ENCODE results near the gene HYAL3. TPM values are rescaled to one million over a fixed set of nuclear protein-coding genes. Genes with fewer than 3 reads are reported as not detected.

The HYAL3 gene
- total RNA-seq, 2 donors from 2014 or later: 2.6 to 3.3 TPM

- H3K27me3 Mint-ChIP-seq (ENCODE audit: insufficient read depth): no peaks in the 10 kb centered on the region
- no peak overlapping the region for H3K9ac ChIP-seq (ENCODE audit: extremely low read depth, low read length, poor library complexity, severe bottlenecking)
- H3K4me3 ChIP-seq (ENCODE audit: low read length): no peak overlapping the region
- H3K9me3 ChIP-seq (ENCODE audit: control insufficient read depth, low read length): no peaks in the 10 kb centered on the region
- TF ChIP-seq, protein P1, sequence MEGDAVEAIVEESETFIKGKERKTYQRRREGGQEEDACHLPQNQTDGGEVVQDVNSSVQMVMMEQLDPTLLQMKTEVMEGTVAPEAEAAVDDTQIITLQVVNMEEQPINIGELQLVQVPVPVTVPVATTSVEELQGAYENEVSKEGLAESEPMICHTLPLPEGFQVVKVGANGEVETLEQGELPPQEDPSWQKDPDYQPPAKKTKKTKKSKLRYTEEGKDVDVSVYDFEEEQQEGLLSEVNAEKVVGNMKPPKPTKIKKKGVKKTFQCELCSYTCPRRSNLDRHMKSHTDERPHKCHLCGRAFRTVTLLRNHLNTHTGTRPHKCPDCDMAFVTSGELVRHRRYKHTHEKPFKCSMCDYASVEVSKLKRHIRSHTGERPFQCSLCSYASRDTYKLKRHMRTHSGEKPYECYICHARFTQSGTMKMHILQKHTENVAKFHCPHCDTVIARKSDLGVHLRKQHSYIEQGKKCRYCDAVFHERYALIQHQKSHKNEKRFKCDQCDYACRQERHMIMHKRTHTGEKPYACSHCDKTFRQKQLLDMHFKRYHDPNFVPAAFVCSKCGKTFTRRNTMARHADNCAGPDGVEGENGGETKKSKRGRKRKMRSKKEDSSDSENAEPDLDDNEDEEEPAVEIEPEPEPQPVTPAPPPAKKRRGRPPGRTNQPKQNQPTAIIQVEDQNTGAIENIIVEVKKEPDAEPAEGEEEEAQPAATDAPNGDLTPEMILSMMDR (conservative IDR thresholded peaks at IDR 0.05): no peak
- peaks cover 12% of the 10 kb centered on the region for H3K36me3 Mint-ChIP-seq (ENCODE audit: low read depth)
- H3K4me3 Mint-ChIP-seq: no peak overlapping the region
- H3K27ac Mint-ChIP-seq: peak overlapping the region; percentile 39
- WGBS, 2 experiments (ENCODE audit: insufficient coverage in 1 of 2, insufficient read length in 1 of 2): 91 to 95% methylated on average over 15 to 22 of the region's 22 CpGs
- peak; percentile 42 for DNase-seq
- peaks cover 2% of the 10 kb centered on the region for H3K4me1 ChIP-seq (ENCODE audit: control insufficient read depth, insufficient read depth, low read length)
- H3K36me3 ChIP-seq (ENCODE audit: control insufficient read depth, insufficient read depth, low read length): peaks cover 2% of the 10 kb centered on the region
- no peaks in the 10 kb centered on the region for H3K9me3 Mint-ChIP-seq
- H3K27me3 ChIP-seq (ENCODE audit: control insufficient read depth, insufficient read depth, low read length, poor library complexity, severe bottlenecking): no peaks in the 10 kb centered on the region
- peaks cover 14% of the 10 kb centered on the region for H3K4me1 Mint-ChIP-seq
- no peak overlapping the region for H3K27ac ChIP-seq (ENCODE audit: low read depth, low read length)
These were observed 4.5 kb downstream of the HYAL3 start for GRCh38 chr3:50294492-50295403.

DNA sequence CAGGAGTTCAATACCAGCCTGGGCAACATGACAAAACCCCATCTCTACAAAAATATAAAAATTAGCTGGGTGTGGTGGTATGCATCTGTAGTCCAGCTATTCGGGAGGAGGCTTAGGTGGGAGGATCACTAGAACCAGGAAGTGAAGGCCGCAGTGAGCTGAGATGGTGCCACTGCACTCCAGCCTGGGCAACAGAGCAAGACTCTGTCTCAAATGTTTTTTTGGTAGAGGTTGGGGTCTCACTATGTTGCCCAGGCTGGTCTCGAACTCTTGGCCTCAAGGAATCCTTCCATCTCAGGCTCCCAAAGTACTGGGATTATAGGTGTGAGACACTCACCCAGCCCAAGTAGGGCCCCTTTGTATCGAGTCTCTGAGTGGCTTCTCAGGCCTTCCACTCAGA is 5.1 kb downstream of the HYAL3 start:
- H3K27me3 ChIP-seq (ENCODE audit: control insufficient read depth, insufficient read depth, low read length, poor library complexity, severe bottlenecking): no peaks in the 10 kb centered on the region
- Mint-ChIP-seq H3K4me3 (no peak overlapping the region), H3K4me1 (peaks cover 11% of the 10 kb centered on the region)

GRCh38 chr3:50293079-50293801 is 6.0 kb downstream of the HYAL3 start:
- Mint-ChIP-seq H3K4me1 (peaks cover 11% of the 10 kb centered on the region), H3K27me3 (ENCODE audit: insufficient read depth) (no peaks in the 10 kb centered on the region), H3K27ac (peak overlapping the region; percentile 98), H3K4me3 (peak overlapping the region; percentile 74), H3K9me3 (no peaks in the 10 kb centered on the region), H3K36me3 (ENCODE audit: low read depth) (peaks cover 26% of the 10 kb centered on the region)
- peak; percentile 38 for DNase-seq
- TF ChIP-seq, protein P1 (conservative IDR thresholded peaks at IDR 0.05): no peak
- Histone ChIP-seq H3K4me1 (ENCODE audit: control insufficient read depth, insufficient read depth, low read length) (no peaks in the 10 kb centered on the region), H3K9ac (ENCODE audit: extremely low read depth, low read length, poor library complexity, severe bottlenecking) (no peak overlapping the region), H3K36me3 (ENCODE audit: control insufficient read depth, insufficient read depth, low read length) (peaks cover 17% of the 10 kb centered on the region), H3K27ac (ENCODE audit: low read depth, low read length) (peak overlapping the region; percentile 25), H3K4me3 (ENCODE audit: low read length) (no peak overlapping the region), H3K27me3 (ENCODE audit: control insufficient read depth, insufficient read depth, low read length, poor library complexity, severe bottlenecking) (no peaks in the 10 kb centered on the region), H3K9me3 (ENCODE audit: control insufficient read depth, low read length) (no peaks in the 10 kb centered on the region)
- WGBS, 2 experiments (ENCODE audit: insufficient coverage in 1 of 2, insufficient read length in 1 of 2): 91 to 92% methylated on average over 10 to 12 of the region's 12 CpGs

More for the DNA sequence above, 5.1 kb downstream of the HYAL3 start:
- WGBS, 2 experiments (ENCODE audit: insufficient coverage in 1 of 2, insufficient read length in 1 of 2): 87 to 89% methylated on average over 3 to 4 of the region's 4 CpGs
- H3K27me3 Mint-ChIP-seq (ENCODE audit: insufficient read depth): no peaks in the 10 kb centered on the region
- Histone ChIP-seq H3K36me3 (ENCODE audit: control insufficient read depth, insufficient read depth, low read length) (peaks cover 9% of the 10 kb centered on the region), H3K4me1 (ENCODE audit: control insufficient read depth, insufficient read depth, low read length) (no peaks in the 10 kb centered on the region), H3K27ac (ENCODE audit: low read depth, low read length) (no peak overlapping the region), H3K9me3 (ENCODE audit: control insufficient read depth, low read length) (no peaks in the 10 kb centered on the region), H3K9ac (ENCODE audit: extremely low read depth, low read length, poor library complexity, severe bottlenecking) (no peak overlapping the region), H3K4me3 (ENCODE audit: low read length) (no peak overlapping the region)
- TF ChIP-seq, protein P1 (conservative IDR thresholded peaks at IDR 0.05): no peak
- no peaks in the 10 kb centered on the region for H3K9me3 Mint-ChIP-seq
- DNase-seq: no peak
- H3K36me3 Mint-ChIP-seq (ENCODE audit: low read depth): peaks cover 18% of the 10 kb centered on the region
- peak overlapping the region; percentile 39 for H3K27ac Mint-ChIP-seq

Data from endodermal cell (in vitro differentiated cells).